Endodermal cell (in vitro differentiated cells): ENCODE data around the gene PDE4D. TPM values are rescaled to one million over a fixed set of nuclear protein-coding genes. Genes with fewer than 3 reads are reported as not detected.

ENCODE experiments used
- DNase-seq: peaks from one replicate; pipeline ENCODE4 v3.0.0-alpha.2; 2017
- H3K27ac ChIP-seq: 2 replicates; pipeline ENCODE4 v1.5.1; 2013; ENCODE audit warnings: mild to moderate bottlenecking, low read depth, low read length, moderate library complexity
- H3K27me3 ChIP-seq: 2 replicates; pipeline ENCODE4 v1.6.1; 2013; ENCODE audit warnings: mild to moderate bottlenecking, low read length, moderate library complexity; ENCODE audit not compliant: insufficient read depth, control insufficient read depth, poor library complexity, severe bottlenecking
- H3K36me3 ChIP-seq: 2 replicates; pipeline ENCODE4 v1.7.0; 2013; ENCODE audit warnings: mild to moderate bottlenecking, low read length, moderate library complexity; ENCODE audit not compliant: control insufficient read depth, insufficient read depth
- H3K4me1 ChIP-seq: one replicate; pipeline ENCODE4 v1.7.0; 2013; ENCODE audit warnings: low read length; ENCODE audit not compliant: control insufficient read depth, insufficient read depth
- H3K4me3 ChIP-seq: 2 replicates; pipeline ENCODE4 v1.5.1; 2013; ENCODE audit warnings: mild to moderate bottlenecking, low read length, moderate library complexity
- H3K9ac ChIP-seq: 2 replicates; pipeline ENCODE4 v1.6.1; 2013; ENCODE audit warnings: mild to moderate bottlenecking, low read length, moderate library complexity; ENCODE audit not compliant: poor library complexity, severe bottlenecking; ENCODE audit errors: extremely low read depth
- H3K9me3 ChIP-seq: 2 replicates; pipeline ENCODE4 v1.6.1; 2013; ENCODE audit warnings: mild to moderate bottlenecking, low read length, moderate library complexity; ENCODE audit not compliant: control insufficient read depth
- H3K27ac Mint-ChIP-seq: 2 replicates; pipeline ENCODE4 v1.8.0; 2020; ENCODE audit warnings: mixed read lengths
- H3K27me3 Mint-ChIP-seq: 2 replicates; pipeline ENCODE4 v1.8.0; 2021; ENCODE audit warnings: mild to moderate bottlenecking, mixed read lengths; ENCODE audit not compliant: insufficient read depth
- H3K36me3 Mint-ChIP-seq: 2 replicates; pipeline ENCODE4 v1.8.0; 2020; ENCODE audit warnings: low read depth, mixed read lengths
- H3K4me1 Mint-ChIP-seq: 2 replicates; pipeline ENCODE4 v1.8.0; 2020; ENCODE audit warnings: mixed read lengths
- H3K4me3 Mint-ChIP-seq: 2 replicates; pipeline ENCODE4 v1.8.0; 2020; ENCODE audit warnings: mild to moderate bottlenecking, moderate library complexity, mixed read lengths
- H3K9me3 Mint-ChIP-seq: 2 replicates; pipeline ENCODE4 v1.8.0; 2020; ENCODE audit warnings: mild to moderate bottlenecking, mixed read lengths
- WGBS, 2 experiments: methylation state at CpG; one replicate each; pipeline versions ENCODE4 v1.1.5 to v1.1.7; 2013; ENCODE audit warnings: missing lambda C conversion rate in 2 of 2, mixed read lengths in 1 of 2; ENCODE audit not compliant: insufficient coverage in 1 of 2, insufficient read length in 1 of 2; 5-methylcytosine and 5-hydroxymethylcytosine counted together
- total RNA-seq, 2 donors: library from RNA; stranded (reverse); fragmentation: NEBNext Ultra II Directional in 1 of 2; extraction: Animal tissue kit (Norgen Biotek cat#: 25700) in 1 of 2; gene quantifications; 2 replicates in 1 of 2; 3 replicates in 1 of 2; pipeline ENCODE4 v1.2.1, GENCODE V29; 2021
- TF ChIP-seq, protein P1 (sequence below): fragments of 200-600 bp; sonication (generic); conservative IDR thresholded peaks from 2 replicates; pipeline ENCODE4 v1.5.0; 2021; ENCODE audit warnings: antibody characterized with exemption, mild to moderate bottlenecking

Gene PDE4D
- total RNA-seq, 2 donors from 2014 or later: 9.2 to 11.4 TPM

GRCh38 chr5:59335544-59335943 lies 558.0 kb downstream of the PDE4D start:
- Mint-ChIP-seq H3K36me3 (no peaks in the 10 kb centered on the region), H3K27ac (no peak overlapping the region), H3K27me3 (no peaks in the 10 kb centered on the region), H3K4me1 (no peaks in the 10 kb centered on the region), H3K4me3 (no peak overlapping the region), H3K9me3 (no peaks in the 10 kb centered on the region)
- Histone ChIP-seq H3K27ac (no peak overlapping the region), H3K27me3 (no peaks in the 10 kb centered on the region), H3K9me3 (no peaks in the 10 kb centered on the region), H3K4me3 (no peak overlapping the region), H3K9ac (no peak overlapping the region), H3K36me3 (no peaks in the 10 kb centered on the region), H3K4me1 (no peaks in the 10 kb centered on the region)
- WGBS, 2 experiments: 95% methylated on average over 1 of the region's 1 CpG; no CpG with 5 or more reads in 1 of the 2 experiments
- no peak for DNase-seq
- TF ChIP-seq, protein P1, sequence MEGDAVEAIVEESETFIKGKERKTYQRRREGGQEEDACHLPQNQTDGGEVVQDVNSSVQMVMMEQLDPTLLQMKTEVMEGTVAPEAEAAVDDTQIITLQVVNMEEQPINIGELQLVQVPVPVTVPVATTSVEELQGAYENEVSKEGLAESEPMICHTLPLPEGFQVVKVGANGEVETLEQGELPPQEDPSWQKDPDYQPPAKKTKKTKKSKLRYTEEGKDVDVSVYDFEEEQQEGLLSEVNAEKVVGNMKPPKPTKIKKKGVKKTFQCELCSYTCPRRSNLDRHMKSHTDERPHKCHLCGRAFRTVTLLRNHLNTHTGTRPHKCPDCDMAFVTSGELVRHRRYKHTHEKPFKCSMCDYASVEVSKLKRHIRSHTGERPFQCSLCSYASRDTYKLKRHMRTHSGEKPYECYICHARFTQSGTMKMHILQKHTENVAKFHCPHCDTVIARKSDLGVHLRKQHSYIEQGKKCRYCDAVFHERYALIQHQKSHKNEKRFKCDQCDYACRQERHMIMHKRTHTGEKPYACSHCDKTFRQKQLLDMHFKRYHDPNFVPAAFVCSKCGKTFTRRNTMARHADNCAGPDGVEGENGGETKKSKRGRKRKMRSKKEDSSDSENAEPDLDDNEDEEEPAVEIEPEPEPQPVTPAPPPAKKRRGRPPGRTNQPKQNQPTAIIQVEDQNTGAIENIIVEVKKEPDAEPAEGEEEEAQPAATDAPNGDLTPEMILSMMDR: no peak

DNA sequence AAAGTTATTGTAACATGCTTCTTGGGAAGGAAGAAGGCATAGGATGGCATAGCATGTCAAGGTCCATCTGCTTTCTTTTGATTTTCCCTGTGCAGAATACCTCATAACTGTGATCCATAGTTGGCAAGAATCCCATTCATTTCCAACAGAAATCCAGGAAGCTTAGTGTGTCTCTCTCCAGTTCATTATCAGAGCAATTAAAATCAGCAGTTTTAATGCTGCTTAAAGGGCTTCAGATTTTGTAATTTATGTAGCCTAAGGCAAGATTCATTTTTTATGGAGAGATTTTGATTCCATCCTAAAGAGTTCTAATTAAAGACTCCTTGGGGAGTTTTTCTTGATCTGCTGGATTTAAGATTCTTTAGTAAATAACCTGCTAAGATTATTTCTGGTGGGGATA lies 560.1 kb downstream of the PDE4D start:
- Mint-ChIP-seq H3K4me1 (no peaks in the 10 kb centered on the region), H3K36me3 (no peaks in the 10 kb centered on the region), H3K9me3 (no peaks in the 10 kb centered on the region), H3K4me3 (no peak overlapping the region), H3K27ac (no peak overlapping the region), H3K27me3 (no peaks in the 10 kb centered on the region)
- Histone ChIP-seq H3K27me3 (no peaks in the 10 kb centered on the region), H3K9me3 (no peaks in the 10 kb centered on the region), H3K4me1 (no peaks in the 10 kb centered on the region), H3K9ac (no peak overlapping the region), H3K36me3 (no peaks in the 10 kb centered on the region), H3K4me3 (no peak overlapping the region), H3K27ac (no peak overlapping the region)
- no peak for DNase-seq
- TF ChIP-seq, protein P1: no peak

DNA sequence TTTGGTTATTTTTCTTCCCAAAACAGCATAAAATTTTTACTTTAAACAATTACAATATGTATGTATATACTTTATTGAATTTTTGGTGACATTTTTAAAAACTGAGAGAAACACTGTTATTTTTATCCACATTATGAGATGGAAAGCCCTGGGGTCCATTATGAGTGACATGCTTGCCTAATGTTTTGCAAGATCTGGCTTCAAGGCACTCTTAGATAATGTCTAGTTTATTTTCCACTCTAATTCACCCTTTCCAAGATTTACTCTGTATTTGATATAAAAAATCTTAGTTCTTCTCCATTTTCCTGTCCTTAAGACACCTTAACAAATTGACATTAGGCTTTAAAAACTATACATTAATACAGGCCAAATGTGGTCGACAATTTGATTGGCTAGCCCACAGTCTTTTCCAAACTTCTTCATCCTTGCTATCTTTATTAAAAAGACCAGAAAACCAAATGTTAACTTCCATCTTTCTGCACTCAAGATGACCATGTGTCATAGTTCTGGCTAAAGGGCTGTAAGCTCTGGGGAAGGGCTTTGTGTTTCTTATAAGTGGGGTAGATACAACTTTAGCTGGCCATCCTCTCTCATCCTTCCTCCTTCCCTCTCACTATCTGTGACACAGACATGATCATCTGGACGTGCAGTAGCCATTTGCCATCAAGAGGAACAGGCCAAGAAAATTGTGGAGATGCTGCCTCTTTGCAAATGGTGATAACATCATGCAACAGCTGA lies 561.1 kb downstream of the PDE4D start:
- H3K27me3 ChIP-seq: no peaks in the 10 kb centered on the region
- no peaks in the 10 kb centered on the region for H3K27me3 Mint-ChIP-seq
- no peaks in the 10 kb centered on the region for H3K36me3 ChIP-seq
- no peak for DNase-seq
- H3K9ac ChIP-seq: no peak overlapping the region
- TF ChIP-seq, protein P1: no peak
- no peak overlapping the region for H3K27ac Mint-ChIP-seq
- no peak overlapping the region for H3K4me3 ChIP-seq
- no peaks in the 10 kb centered on the region for H3K9me3 ChIP-seq
- H3K4me3 Mint-ChIP-seq: no peak overlapping the region
- 89% methylated on average over 1 to 2 of the region's 2 CpGs for WGBS, 2 experiments
- no peak overlapping the region for H3K27ac ChIP-seq
- H3K9me3 Mint-ChIP-seq: no peaks in the 10 kb centered on the region
- H3K4me1 ChIP-seq: no peaks in the 10 kb centered on the region
- no peaks in the 10 kb centered on the region for H3K36me3 Mint-ChIP-seq
- no peaks in the 10 kb centered on the region for H3K4me1 Mint-ChIP-seq
